ENCODE results near the gene RIMBP2. TPM values are rescaled to one million over a fixed set of nuclear protein-coding genes. Genes with fewer than 3 reads are reported as not detected.

RIMBP2 gene
- total RNA-seq, 4 donors from 2014 or later, result 0.83 to 1.8 (median 1.4) TPM

- intact Hi-C loops (cut with DNase I), result no loop called here
- Histone ChIP-seq H3K27me3 (peaks cover 0 to 22% (median 0%) of the 10 kb centered on the region in 4 donors), H3K36me3 (no peaks in the 10 kb centered on the region), H3K27ac (replicated peaks in 1 of 4) (no peak overlapping the region), H3K4me1 (no peaks in the 10 kb centered on the region), H3K4me3 (no peak overlapping the region), H3K9me3 (peaks cover 0 to 16% (median 13%) of the 10 kb centered on the region in 4 donors)
- TF ChIP-seq, protein P1, sequence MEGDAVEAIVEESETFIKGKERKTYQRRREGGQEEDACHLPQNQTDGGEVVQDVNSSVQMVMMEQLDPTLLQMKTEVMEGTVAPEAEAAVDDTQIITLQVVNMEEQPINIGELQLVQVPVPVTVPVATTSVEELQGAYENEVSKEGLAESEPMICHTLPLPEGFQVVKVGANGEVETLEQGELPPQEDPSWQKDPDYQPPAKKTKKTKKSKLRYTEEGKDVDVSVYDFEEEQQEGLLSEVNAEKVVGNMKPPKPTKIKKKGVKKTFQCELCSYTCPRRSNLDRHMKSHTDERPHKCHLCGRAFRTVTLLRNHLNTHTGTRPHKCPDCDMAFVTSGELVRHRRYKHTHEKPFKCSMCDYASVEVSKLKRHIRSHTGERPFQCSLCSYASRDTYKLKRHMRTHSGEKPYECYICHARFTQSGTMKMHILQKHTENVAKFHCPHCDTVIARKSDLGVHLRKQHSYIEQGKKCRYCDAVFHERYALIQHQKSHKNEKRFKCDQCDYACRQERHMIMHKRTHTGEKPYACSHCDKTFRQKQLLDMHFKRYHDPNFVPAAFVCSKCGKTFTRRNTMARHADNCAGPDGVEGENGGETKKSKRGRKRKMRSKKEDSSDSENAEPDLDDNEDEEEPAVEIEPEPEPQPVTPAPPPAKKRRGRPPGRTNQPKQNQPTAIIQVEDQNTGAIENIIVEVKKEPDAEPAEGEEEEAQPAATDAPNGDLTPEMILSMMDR (IDR thresholded peaks at IDR 0.05), result no peak
- TF ChIP-seq POLR2AphosphoS5 (IDR thresholded peaks at IDR 0.05) (no peak), POLR2A (IDR thresholded peaks at IDR 0.05; ENCODE audit: low read depth) (no peak), EP300 (IDR thresholded peaks at IDR 0.05) (no peak)
- WGBS, result 77% methylated on average over 4 of the region's 7 CpGs
- no peak for DNase-seq (ENCODE audit: extremely low spot score)
Measured at GRCh38 chr12:130469552-130469951, 246.5 kb downstream of the RIMBP2 start.

GRCh38 chr12:130468700-130469245 lies 247.3 kb downstream of the RIMBP2 start:
- Histone ChIP-seq H3K36me3 (no peaks in the 10 kb centered on the region), H3K27me3 (peaks cover 0 to 15% (median 0%) of the 10 kb centered on the region in 4 donors), H3K4me1 (no peaks in the 10 kb centered on the region), H3K27ac (replicated peaks in 1 of 4) (no peak overlapping the region), H3K4me3 (no peak overlapping the region), H3K9me3 (peaks cover 0 to 16% (median 13%) of the 10 kb centered on the region in 4 donors)
- WGBS, result 91% methylated on average over 22 of the region's 24 CpGs
- DNase-seq (ENCODE audit: extremely low spot score), result no peak
- intact Hi-C loops (cut with DNase I), result no loop called here
- TF ChIP-seq POLR2A (IDR thresholded peaks at IDR 0.05; ENCODE audit: low read depth) (no peak), EP300 (IDR thresholded peaks at IDR 0.05) (no peak), POLR2AphosphoS5 (IDR thresholded peaks at IDR 0.05) (no peak)
- TF ChIP-seq, protein P1 (IDR thresholded peaks at IDR 0.05), result no peak

- Histone ChIP-seq H3K36me3 (no peaks in the 10 kb centered on the region), H3K4me3 (no peak overlapping the region), H3K27ac (replicated peaks in 1 of 4) (no peak overlapping the region), H3K4me1 (no peaks in the 10 kb centered on the region), H3K9me3 (peaks cover 0 to 16% (median 13%) of the 10 kb centered on the region in 4 donors), H3K27me3 (peaks cover 0 to 14% (median 0%) of the 10 kb centered on the region in 4 donors)
- WGBS, result 80% methylated on average over 9 of the region's 9 CpGs
- intact Hi-C loops (cut with DNase I), result no loop called here
- TF ChIP-seq POLR2AphosphoS5 (IDR thresholded peaks at IDR 0.05), result no peak
- no peak for TF ChIP-seq EP300 (IDR thresholded peaks at IDR 0.05)
- TF ChIP-seq, protein P1 (IDR thresholded peaks at IDR 0.05), result no peak
- TF ChIP-seq POLR2A (IDR thresholded peaks at IDR 0.05; ENCODE audit: low read depth), result no peak
- no peak for DNase-seq (ENCODE audit: extremely low spot score)
Measured at GRCh38 chr12:130468186-130468585, 247.9 kb downstream of the RIMBP2 start.

DNA sequence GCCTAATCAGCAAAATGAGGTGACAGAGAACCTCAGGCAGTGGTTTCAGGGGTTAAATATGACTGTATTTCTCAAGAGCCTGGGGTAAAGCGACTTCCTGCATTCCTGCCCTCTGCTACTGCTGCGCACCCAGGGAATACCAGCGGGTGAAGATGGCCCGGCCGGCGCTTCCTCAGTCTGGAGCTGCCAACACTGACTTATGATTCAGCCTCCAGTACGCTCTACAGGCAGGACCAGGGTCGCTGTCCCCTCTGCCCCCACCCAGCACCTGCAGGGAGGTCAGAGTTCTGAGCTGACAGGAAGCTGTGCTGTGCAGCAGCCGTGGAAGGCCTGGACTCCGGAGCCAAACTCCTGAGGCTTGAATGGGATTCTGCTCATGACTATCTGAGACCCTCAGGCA lies 250.5 kb downstream of the RIMBP2 start:
- 50% methylated on average over 1 of the region's 10 CpGs for WGBS
- peaks cover 0 to 14% (median 0%) of the 10 kb centered on the region in 4 donors for H3K27me3 ChIP-seq
- peaks cover 0 to 16% (median 13%) of the 10 kb centered on the region in 4 donors for H3K9me3 ChIP-seq
- H3K27ac ChIP-seq (replicated peaks in 1 of 4), result no peak overlapping the region
- H3K36me3 ChIP-seq, result no peaks in the 10 kb centered on the region
- TF ChIP-seq POLR2A (IDR thresholded peaks at IDR 0.05; ENCODE audit: low read depth) (no peak), POLR2AphosphoS5 (IDR thresholded peaks at IDR 0.05) (no peak), EP300 (IDR thresholded peaks at IDR 0.05) (no peak)
- TF ChIP-seq, protein P1 (IDR thresholded peaks at IDR 0.05), result no peak
- no peak overlapping the region for H3K4me3 ChIP-seq
- H3K4me1 ChIP-seq, result no peaks in the 10 kb centered on the region
- DNase-seq (ENCODE audit: extremely low spot score), result no peak
- intact Hi-C loops (cut with DNase I), result no loop called here

DNA sequence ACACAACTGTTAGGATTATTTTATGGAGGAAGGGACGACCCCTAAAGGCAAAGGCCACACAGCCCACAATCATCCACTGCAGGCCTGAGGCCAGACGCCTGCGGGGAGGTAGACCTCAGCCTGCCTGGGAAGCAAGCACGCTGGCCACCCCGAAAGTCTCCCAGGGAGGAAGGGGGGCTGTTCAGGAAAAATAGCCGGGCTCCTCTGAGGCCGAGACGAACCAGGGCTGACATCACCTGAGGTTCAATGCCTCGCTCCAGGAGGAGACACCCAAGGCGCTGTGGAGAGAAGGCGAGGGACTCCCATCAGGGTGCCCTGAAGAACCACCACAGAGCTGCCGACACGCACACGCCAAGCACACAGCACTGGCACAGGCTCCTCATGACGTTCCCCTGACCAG lies 251.1 kb downstream of the RIMBP2 start:
- H3K9me3 ChIP-seq, result peaks cover 0 to 16% (median 13%) of the 10 kb centered on the region in 4 donors
- H3K36me3 ChIP-seq, result no peaks in the 10 kb centered on the region
- intact Hi-C loops (cut with DNase I), result no loop called here
- TF ChIP-seq POLR2AphosphoS5 (IDR thresholded peaks at IDR 0.05) (no peak), POLR2A (IDR thresholded peaks at IDR 0.05; ENCODE audit: low read depth) (no peak), EP300 (IDR thresholded peaks at IDR 0.05) (no peak)
- TF ChIP-seq, protein P1 (IDR thresholded peaks at IDR 0.05), result no peak
- H3K27ac ChIP-seq (replicated peaks in 1 of 4), result no peak overlapping the region
- no peak for DNase-seq (ENCODE audit: extremely low spot score)
- no peak overlapping the region for H3K4me3 ChIP-seq
- no peaks in the 10 kb centered on the region for H3K4me1 ChIP-seq
- peaks cover 0 to 14% (median 0%) of the 10 kb centered on the region in 4 donors for H3K27me3 ChIP-seq
- 90% methylated on average over 10 of the region's 15 CpGs for WGBS
